Body of pancreas (tissue), 4 donors: Measurements from ENCODE around the gene PLEKHG1.

Experiments used
- CTCF ChIP-seq, 7 experiments: fragments of 450-650 bp in 4 of 7; fragments of 200-600 bp in 3 of 7; sonication (generic) in 3 of 7; IDR thresholded peaks; one replicate each; pipeline ENCODE4 v1.5.1; 2016 to 2019; ENCODE audit warnings: antibody characterized with exemption in 7 of 7
- POLR2A ChIP-seq, 3 donors: fragments of 450-650 bp; IDR thresholded peaks; one replicate each; pipeline ENCODE4 v1.6.1; 2016; ENCODE audit warnings: antibody characterized with exemption in 3 of 3, mild to moderate bottlenecking in 2 of 3

- TF ChIP-seq CTCF (IDR thresholded peaks at IDR 0.05) (no peak), POLR2A (IDR thresholded peaks at IDR 0.05) (no peak)
Measured at GRCh38 chr6:150640556-150641209, 41.0 kb downstream of the PLEKHG1 start.
